SK-N-SH (cell line): Measurements from ENCODE around the gene TGFBR3L.

Experiments used
- CHD2 ChIP-seq: fragments of 150-350 bp; IDR thresholded peaks from 2 replicates; pipeline ENCODE4 v1.6.1; 2018; ENCODE audit warnings: low read length; ENCODE audit not compliant: partially characterized antibody
- CTCF ChIP-seq: fragments of 200-600 bp; sonication (generic); IDR thresholded peaks from 2 replicates; pipeline ENCODE4 v1.6.1; 2017; ENCODE audit warnings: antibody characterized with exemption, mild to moderate bottlenecking, moderate library complexity
- ELF1 ChIP-seq: IDR thresholded peaks from 2 replicates; pipeline ENCODE4 v1.4.0; 2012
- EZH2phosphoT487 ChIP-seq: fragments of 200-600 bp; sonication (generic); IDR thresholded peaks from 2 replicates; pipeline ENCODE4 v1.6.1; 2017; ENCODE audit warnings: low read depth, mixed run types, mild to moderate bottlenecking, antibody characterized with exemption, moderate library complexity, borderline replicate concordance
- FOSL2 ChIP-seq: IDR thresholded peaks from 2 replicates; pipeline ENCODE4 v1.4.0; 2012; ENCODE audit warnings: low read depth, mild to moderate bottlenecking, moderate library complexity, borderline replicate concordance
- NFIC ChIP-seq: IDR thresholded peaks from 2 replicates; pipeline ENCODE4 v1.4.0; 2012; ENCODE audit warnings: borderline replicate concordance
- POLR2AphosphoS5 ChIP-seq: IDR thresholded peaks from 2 replicates; pipeline ENCODE4 v1.6.1; 2012; ENCODE audit warnings: low read depth, low read length
- REST ChIP-seq: IDR thresholded peaks from 2 replicates; pipeline ENCODE4 v1.6.1; 2012; ENCODE audit warnings: mild to moderate bottlenecking, low read depth, low read length, moderate library complexity
- SMC3 ChIP-seq: IDR thresholded peaks from 2 replicates; pipeline ENCODE4 v1.6.1; 2012; ENCODE audit warnings: low read depth, low read length, improper control_type of control experiment
- TAF1 ChIP-seq: IDR thresholded peaks from 2 replicates; pipeline ENCODE4 v1.6.1; 2012; ENCODE audit warnings: low read depth, mild to moderate bottlenecking, low read length, moderate library complexity, borderline replicate concordance
- TEAD4 ChIP-seq: IDR thresholded peaks from 2 replicates; pipeline ENCODE4 v1.4.0; 2012; ENCODE audit warnings: mild to moderate bottlenecking, borderline replicate concordance; ENCODE audit not compliant: insufficient read depth
- YY1 ChIP-seq: IDR thresholded peaks from 2 replicates; pipeline ENCODE4 v1.4.0; 2012; ENCODE audit warnings: low read depth, mild to moderate bottlenecking

GRCh38 chr19:7911508-7912143, 3.0 kb upstream of the TGFBR3L start:
- TF ChIP-seq CTCF, result no peak
- TF ChIP-seq CHD2, result no peak
- TF ChIP-seq EZH2phosphoT487, result no peak
- no peak for TF ChIP-seq REST
- TF ChIP-seq FOSL2, result no peak
- no peak for TF ChIP-seq NFIC
- TF ChIP-seq YY1, result no peak
- no peak for TF ChIP-seq SMC3
- no peak for TF ChIP-seq TAF1
- TF ChIP-seq TEAD4, result no peak
- no peak for TF ChIP-seq POLR2AphosphoS5
- TF ChIP-seq ELF1, result no peak
